Measurements from ENCODE around the gene ZBTB46.

ZBTB46 gene

GRCh38 chr20:63748070-63748933, 82.8 kb downstream of the ZBTB46 start:
- no peak for DNase-seq (ENCODE audit: low read depth in 2 of 3, low spot score in 2 of 3)

- DNase-seq (ENCODE audit: low read depth in 2 of 3, low spot score in 2 of 3), result no peak
These were observed 83.4 kb downstream of the ZBTB46 start for GRCh38 chr20:63747622-63748069.

DNA sequence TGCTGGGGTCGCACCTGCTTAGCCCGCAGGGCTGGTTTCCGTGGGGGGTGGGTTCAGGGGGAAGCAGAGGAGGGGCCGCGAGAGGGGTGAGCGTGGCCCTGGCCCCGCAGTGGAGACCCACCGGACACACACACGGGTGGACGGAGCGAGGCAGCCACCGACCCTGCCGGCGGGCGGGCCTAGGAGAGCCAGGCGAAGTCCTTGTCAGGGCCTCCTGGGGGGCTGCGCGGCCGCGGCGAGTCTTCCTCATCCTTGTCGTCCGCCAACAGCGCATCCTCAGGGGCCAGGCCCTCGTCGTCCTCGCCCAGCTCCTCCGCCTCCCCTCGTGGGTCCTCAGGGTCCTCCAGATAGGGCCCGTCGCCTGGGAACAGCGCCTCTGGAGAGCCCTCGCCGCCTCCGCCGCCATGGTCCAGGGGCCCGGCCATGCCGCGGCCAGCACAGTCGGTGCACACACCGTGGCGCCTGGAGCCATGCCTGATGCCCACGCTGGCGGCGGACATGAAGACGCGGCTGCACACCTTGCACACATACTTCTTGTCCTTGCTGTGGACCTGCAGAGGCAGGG, 84.2 kb downstream of the ZBTB46 start:
- no peak for DNase-seq (ENCODE audit: low read depth in 2 of 3, low spot score in 2 of 3)

DNA sequence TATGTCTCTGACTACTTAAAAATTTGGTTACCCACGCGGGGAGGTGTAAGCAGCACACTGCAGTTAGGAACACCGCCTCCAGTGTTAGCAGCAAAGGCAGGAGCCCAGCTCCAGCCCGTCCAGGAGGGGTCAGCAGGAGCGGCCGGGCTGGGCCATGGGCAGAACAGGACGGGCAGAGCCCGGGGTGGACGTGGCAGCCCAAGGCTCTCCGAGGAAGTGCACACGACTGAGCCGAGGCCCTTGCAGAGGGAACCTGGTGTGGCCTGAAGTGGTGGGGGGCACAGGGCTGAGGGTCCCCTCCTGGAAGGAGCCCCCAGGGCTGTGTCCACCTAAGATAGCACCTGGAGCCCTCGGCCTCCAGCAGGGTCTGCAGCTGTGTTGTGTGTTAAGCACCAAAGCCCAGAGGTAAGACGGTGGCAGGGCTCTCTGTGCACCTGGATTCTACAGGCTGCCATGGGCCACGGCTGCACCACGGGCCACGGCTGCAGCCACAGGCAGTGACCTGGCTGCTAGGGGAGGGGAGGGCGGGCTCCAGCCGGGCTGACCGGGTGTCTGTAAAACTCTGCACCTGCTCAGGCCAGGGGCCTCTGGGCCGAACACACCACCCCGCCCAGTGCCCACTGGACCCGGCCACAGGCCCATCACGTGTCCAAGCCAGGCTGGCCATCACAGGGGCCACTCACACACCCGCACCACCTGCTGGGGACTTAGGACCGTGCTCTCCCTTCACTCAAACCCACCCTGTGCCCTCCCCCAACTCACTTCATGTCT, 84.9 kb downstream of the ZBTB46 start:
- no peak for DNase-seq (ENCODE audit: low read depth in 2 of 3, low spot score in 2 of 3)

DNA sequence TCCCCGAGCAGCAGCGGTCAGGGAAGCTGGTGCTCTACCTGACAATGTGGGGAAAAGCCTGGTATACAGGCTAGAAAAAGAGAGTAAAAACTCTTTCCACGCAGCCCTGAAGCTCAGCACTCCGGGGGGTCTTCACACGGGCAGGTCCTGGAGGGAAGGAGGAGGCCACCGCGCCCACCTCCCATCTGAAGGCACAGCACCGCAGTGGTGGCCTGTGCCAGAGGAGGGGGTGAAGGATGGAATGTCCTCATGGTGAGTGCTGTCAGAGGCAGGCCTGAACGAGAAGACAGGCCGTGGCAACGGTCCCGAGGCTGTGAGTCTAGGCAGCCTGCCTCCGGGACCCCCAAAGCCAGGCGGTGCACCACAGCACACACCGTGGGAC, 85.6 kb downstream of the ZBTB46 start:
- DNase-seq (ENCODE audit: low read depth in 2 of 3, low spot score in 2 of 3), result no peak

DNA sequence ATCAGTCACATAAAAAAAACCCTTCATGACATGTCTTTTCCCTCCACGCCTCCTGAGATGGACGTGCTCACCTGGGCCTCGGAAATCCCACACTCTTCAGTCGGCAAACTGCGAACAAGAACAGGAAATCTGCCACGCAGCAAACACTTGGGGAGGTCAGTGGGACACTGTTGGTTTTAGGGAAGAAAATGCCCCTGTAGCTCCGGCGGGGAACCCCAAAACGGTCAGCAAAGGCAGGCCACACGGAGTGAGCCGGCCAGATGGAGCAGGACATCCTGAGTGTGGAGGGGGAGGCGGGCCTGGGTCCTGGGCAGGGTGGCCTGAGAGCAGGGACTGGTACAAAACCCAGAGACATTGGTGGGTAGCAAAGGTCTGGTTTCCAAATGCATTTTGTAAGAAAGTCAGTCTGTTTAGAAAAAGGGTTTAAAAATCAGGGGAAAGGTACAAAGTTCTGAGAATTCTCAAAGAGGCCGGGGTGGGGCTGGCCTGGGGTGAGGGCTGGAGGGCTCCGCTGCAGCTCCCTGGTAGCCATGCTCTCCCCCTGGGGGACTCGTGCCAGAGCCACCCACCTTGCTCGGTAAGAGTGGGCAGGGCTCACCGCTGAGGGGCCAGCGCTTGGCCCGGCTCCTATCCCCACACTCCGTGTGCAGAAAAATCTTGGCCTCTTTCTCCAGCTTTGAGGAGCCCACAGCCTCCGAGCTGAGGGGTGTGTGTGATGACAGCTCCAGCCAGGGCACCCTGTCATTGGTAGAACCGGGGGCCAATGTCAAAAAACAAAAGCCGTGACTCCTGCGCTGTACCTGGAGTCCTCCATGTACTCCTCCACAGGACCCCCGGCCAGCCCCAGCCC, 86.3 kb downstream of the ZBTB46 start:
- no peak for DNase-seq (ENCODE audit: low read depth in 2 of 3, low spot score in 2 of 3)

DNA sequence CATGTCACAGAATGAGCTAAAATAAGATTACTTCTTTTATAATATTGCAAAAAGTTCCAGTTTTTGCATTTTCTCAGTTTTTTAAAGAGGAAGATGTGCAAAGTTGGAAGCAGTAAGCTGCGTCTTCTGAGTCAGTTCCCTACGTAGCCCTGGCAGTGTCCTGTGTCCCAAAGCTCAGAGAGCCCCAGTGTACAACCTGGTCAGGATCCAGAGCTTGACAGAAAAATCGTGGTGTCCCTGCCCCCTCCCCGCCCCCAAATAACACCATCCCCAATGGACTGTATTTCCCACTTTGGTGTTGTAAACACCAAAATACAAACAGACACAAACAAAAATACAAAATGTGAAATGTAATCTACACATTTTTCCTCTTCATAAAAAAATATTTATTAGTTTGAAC, 86.9 kb downstream of the ZBTB46 start:
- no peak for DNase-seq (ENCODE audit: low read depth in 2 of 3, low spot score in 2 of 3)

DNA sequence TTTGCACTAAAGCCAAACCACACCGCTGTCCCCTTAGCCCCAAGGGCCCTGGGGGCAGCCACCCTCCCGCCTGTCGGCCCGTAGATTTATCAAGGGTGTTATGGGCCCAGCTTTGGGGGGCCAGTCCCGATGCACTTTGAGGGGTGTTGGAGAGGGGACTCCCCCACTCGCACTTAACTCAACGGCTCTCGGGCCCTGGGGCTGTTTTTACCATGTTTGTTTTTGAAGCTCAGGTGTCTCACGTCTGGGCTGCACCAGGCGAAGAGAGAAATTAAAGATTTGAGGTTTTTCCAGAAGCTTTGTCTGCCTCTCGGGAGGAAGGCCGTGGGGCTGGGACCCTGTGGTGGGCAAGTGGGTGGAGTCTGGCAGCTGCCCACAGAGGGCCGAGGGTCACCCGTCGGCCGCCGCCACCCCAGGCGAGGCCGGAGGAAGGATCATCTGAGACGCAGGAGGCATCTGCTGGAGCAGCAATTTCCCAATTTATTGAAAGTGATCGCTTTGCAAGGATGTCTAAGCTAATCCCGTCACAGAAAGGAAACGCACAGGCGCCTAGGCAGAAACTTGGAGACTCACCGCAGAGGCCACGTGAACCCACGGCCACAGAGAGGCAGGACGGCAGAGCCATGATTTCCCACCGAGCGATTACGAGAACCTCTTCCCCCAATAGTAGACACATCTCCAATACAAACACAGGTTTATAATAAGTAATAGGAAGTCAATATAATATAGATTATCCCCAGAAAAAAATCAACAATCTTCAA, 87.7 kb downstream of the ZBTB46 start:
- no peak for DNase-seq (ENCODE audit: low read depth in 2 of 3, low spot score in 2 of 3)

DNA sequence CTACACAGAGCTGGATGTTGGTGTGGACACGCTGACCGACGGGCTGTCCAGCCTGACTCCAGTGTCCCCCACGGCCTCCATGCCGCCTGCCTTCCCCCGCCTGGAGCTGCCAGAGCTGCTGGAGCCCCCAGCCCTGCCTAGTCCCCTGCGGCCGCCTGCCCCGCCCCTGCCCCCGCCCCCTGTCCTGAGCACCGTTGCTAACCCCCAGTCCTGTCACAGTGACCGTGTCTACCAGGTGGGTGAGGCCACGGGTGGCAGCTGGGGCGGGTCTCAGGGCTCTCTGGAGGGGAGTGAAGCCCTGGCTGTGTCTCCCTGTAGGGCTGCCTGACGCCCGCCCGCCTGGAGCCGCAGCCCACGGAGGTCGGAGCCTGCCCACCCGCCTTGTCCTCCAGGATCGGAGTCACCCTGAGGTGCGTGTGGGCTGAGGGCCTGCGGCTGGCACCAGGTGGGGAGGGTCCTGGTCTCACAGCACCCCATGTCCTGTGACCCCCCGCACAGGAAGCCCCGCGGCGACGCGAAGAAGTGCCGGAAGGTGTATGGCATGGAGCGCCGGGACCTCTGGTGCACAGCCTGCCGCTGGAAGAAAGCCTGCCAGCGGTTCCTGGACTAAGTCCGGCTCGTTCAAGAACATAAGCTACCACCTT, 88.6 kb downstream of the ZBTB46 start:
- DNase-seq (ENCODE audit: low read depth in 2 of 3, low spot score in 2 of 3), result no peak

GRCh38 chr20:63741676-63742380, 89.2 kb downstream of the ZBTB46 start:
- no peak for DNase-seq (ENCODE audit: low read depth in 2 of 3, low spot score in 2 of 3)

GRCh38 chr20:63741354-63741675, 89.7 kb downstream of the ZBTB46 start:
- DNase-seq (ENCODE audit: low read depth in 2 of 3, low spot score in 2 of 3), result no peak

GRCh38 chr20:63740627-63741353, 90.3 kb downstream of the ZBTB46 start:
- no peak for DNase-seq (ENCODE audit: low read depth in 2 of 3, low spot score in 2 of 3)

- DNase-seq (ENCODE audit: low read depth in 2 of 3, low spot score in 2 of 3), result no peak
These were observed 90.9 kb downstream of the ZBTB46 start for GRCh38 chr20:63740070-63740626.

DNA sequence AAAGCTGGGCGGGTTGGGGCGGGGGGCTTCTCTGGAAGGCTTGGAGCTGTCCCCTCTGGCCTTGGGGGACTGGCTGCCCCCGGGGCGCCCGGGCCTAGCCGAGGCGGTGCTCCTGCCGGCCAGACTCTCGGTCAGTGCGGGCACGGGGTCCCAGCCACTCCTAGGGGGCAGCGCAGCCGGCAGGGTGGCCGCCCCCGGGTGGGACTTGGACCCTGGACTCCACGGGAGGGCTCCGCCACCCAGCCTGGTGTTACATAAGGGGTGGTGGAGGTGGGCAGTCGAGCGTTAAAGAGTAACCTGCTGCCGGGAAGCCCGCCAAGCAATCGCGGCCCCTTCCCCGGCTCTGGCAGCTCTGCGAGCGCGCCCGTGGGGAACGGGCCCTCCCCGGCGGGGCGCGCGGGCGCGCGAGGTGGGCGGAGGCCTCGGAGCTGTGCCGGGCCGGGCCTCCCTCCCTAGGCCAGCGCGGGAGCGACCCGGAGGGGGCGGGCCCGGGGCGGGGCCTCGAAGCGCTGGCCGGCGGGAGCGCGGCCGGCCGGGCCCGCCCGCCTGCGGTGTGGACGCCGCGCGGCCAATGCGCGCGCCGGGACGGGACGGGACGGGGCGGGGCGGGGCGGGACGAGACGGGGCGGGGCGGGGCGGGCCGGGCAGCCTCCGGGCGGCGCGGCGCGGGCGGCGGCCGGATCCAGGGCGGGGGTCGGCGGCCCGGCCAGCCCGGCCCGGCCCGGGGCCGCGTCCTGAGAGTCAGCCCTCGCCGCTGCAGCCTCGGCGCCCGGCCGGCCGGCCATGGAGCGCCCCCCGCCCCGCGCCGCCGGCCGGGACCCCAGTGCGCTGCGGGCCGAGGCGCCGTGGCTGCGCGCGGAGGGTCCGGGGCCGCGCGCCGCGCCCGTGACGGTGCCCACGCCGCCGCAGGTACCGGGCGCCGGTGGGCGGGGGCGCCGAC, 91.7 kb downstream of the ZBTB46 start, which contains the start of gene SLC2A4RG:
TSS of gene SLC2A4RG (plus strand) at position 647 of the 940 bp plus-strand sequence. CDS start at position 784, 137 bp downstream.
- no peak for DNase-seq (ENCODE audit: low read depth in 2 of 3, low spot score in 2 of 3)

- DNase-seq (ENCODE audit: low read depth in 2 of 3, low spot score in 2 of 3), result no peak
These were observed 92.4 kb downstream of the ZBTB46 start for GRCh38 chr20:63738687-63739129.

GRCh38 chr20:63737945-63738686, 92.9 kb downstream of the ZBTB46 start:
- no peak for DNase-seq (ENCODE audit: low read depth in 2 of 3, low spot score in 2 of 3)

DNA sequence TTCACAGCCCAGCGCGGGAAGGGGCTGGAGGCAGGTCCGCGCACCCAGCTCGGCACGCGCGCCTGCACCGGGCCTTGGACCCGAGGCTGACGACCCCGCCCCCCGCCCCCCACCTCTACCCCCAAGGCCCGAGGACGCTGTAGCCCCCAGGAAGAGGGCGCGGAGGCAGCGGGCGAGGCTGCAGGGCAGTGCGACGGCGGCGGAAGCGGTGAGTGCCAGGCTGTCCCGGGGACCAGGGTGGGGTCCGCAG, 93.4 kb downstream of the ZBTB46 start:
- DNase-seq (ENCODE audit: low read depth in 2 of 3, low spot score in 2 of 3), result no peak
